HEK293 (cell line): Measurements from ENCODE around the gene MRPL43.

ENCODE experiments used
- EGR2 ChIP-seq: fragments of 450-650 bp; formaldehyde crosslinking; IDR thresholded peaks from 2 replicates; pipeline ENCODE4 v1.5.1; 2016; ENCODE audit warnings: low read depth, missing biosample characterization, missing genetic modification characterization
- MYNN ChIP-seq: fragments of 450-650 bp; formaldehyde crosslinking; IDR thresholded peaks from 2 replicates; pipeline ENCODE4 v1.5.1; 2016; ENCODE audit warnings: missing biosample characterization, missing genetic modification characterization, borderline replicate concordance
- SALL2 ChIP-seq: fragments of 450-650 bp; formaldehyde crosslinking; IDR thresholded peaks from 2 replicates; pipeline ENCODE4 v1.5.0; 2017; ENCODE audit warnings: missing biosample characterization, mild to moderate bottlenecking, missing genetic modification characterization, borderline replicate concordance
- ZNF16 ChIP-seq: fragments of 450-650 bp; formaldehyde crosslinking; IDR thresholded peaks from 2 replicates; pipeline ENCODE4 v1.5.1; 2016; ENCODE audit warnings: low read depth, missing biosample characterization, missing genetic modification characterization
- ZNF24 ChIP-seq: fragments of 450-650 bp; formaldehyde crosslinking; IDR thresholded peaks from 2 replicates; pipeline ENCODE4 v1.5.1; 2016; ENCODE audit warnings: missing biosample characterization, missing genetic modification characterization
- ZNF266 ChIP-seq: fragments of 450-650 bp; formaldehyde crosslinking; IDR thresholded peaks from 2 replicates; pipeline ENCODE4 v1.5.1; 2016; ENCODE audit warnings: missing biosample characterization, missing genetic modification characterization, low read depth
- ZNF292 ChIP-seq: fragments of 450-650 bp; formaldehyde crosslinking; IDR thresholded peaks from 2 replicates; pipeline ENCODE4 v1.5.1; 2016; ENCODE audit warnings: low read depth, missing biosample characterization, missing genetic modification characterization, borderline replicate concordance
- ZNF433 ChIP-seq: fragments of 450-650 bp; formaldehyde crosslinking; IDR thresholded peaks from 2 replicates; pipeline ENCODE4 v1.5.1; 2016; ENCODE audit warnings: missing biosample characterization, missing genetic modification characterization, low read depth
- ZNF776 ChIP-seq: fragments of 450-650 bp; formaldehyde crosslinking; IDR thresholded peaks from 2 replicates; pipeline ENCODE4 v1.5.0; 2017; ENCODE audit warnings: missing biosample characterization, missing genetic modification characterization, borderline replicate concordance
- TF ChIP-seq, protein P1 (sequence below): fragments of 450-650 bp; formaldehyde crosslinking; IDR thresholded peaks from 2 replicates; pipeline ENCODE4 v1.5.1; 2016; ENCODE audit warnings: missing biosample characterization, missing genetic modification characterization
- TF ChIP-seq, protein P2 (sequence below): fragments of 450-650 bp; formaldehyde crosslinking; IDR thresholded peaks from 2 replicates; pipeline ENCODE4 v1.5.1; 2016; ENCODE audit warnings: missing biosample characterization, missing genetic modification characterization

DNA sequence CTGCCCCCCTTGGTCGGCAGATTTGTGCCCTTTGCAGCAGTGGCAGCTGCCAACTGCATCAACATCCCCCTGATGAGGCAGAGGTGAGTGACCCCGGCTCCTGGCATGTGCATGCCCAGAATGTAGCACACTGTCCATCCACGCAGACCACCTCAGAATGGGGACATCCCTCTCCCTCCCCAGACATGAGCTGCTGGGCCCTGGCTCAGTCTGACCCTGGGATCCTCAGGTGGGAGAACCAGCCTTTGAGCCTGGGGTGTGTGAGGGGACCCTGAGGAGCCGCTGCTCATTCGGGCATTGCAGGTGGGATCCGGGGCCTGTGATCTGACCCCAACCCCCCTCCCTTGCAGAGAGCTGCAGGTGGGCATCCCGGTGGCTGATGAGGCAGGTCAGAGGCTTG lies 49.4 kb upstream of the MRPL43 start:
- TF ChIP-seq ZNF292 (tag by site-specific recombination) (no peak), ZNF16 (tag by site-specific recombination) (no peak), ZNF776 (no peak), ZNF24 (tag by site-specific recombination) (no peak), ZNF266 (tag by site-specific recombination) (no peak), ZNF433 (tag by site-specific recombination) (no peak), EGR2 (tag by site-specific recombination) (no peak), SALL2 (tag by site-specific recombination) (no peak), MYNN (tag by site-specific recombination) (no peak)
- TF ChIP-seq, protein P1, sequence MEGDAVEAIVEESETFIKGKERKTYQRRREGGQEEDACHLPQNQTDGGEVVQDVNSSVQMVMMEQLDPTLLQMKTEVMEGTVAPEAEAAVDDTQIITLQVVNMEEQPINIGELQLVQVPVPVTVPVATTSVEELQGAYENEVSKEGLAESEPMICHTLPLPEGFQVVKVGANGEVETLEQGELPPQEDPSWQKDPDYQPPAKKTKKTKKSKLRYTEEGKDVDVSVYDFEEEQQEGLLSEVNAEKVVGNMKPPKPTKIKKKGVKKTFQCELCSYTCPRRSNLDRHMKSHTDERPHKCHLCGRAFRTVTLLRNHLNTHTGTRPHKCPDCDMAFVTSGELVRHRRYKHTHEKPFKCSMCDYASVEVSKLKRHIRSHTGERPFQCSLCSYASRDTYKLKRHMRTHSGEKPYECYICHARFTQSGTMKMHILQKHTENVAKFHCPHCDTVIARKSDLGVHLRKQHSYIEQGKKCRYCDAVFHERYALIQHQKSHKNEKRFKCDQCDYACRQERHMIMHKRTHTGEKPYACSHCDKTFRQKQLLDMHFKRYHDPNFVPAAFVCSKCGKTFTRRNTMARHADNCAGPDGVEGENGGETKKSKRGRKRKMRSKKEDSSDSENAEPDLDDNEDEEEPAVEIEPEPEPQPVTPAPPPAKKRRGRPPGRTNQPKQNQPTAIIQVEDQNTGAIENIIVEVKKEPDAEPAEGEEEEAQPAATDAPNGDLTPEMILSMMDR = no peak
- TF ChIP-seq, protein P2, sequence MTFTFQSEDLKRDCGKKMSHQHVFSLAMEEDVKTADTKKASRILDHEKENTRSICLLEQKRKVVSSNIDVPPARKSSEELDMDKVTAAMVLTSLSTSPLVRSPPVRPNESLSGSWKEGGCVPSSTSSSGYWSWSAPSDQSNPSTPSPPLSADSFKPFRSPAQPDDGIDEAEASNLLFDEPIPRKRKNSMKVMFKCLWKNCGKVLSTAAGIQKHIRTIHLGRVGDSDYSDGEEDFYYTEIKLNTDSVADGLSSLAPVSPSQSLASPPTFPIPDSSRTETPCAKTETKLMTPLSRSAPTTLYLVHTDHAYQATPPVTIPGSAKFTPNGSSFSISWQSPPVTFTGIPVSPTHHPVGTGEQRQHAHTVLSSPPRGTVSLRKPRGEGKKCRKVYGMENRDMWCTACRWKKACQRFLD (tag by site-specific recombination) = no peak
